HFF-Myc (cell line): ENCODE measurements around the gene VRK2.

ENCODE experiments used
- DNase-seq: peaks from one replicate; pipeline ENCODE4 v3.0.0-alpha.2; 2011; ENCODE audit warnings: low read depth; ENCODE audit errors: extremely low read depth
- H3K4me3 ChIP-seq: replicated peaks from 2 replicates; pipeline ENCODE4 v1.5.1; 2011; ENCODE audit warnings: low read depth, mild to moderate bottlenecking, control low read depth, low read length
- CTCF ChIP-seq: IDR thresholded peaks from 2 replicates; pipeline ENCODE4 v1.5.1; 2012; ENCODE audit warnings: mild to moderate bottlenecking, low read depth, low read length, control low read depth; ENCODE audit errors: missing control alignments

The VRK2 gene

GRCh38 chr2:58046585-58047372 is at the start of gene VRK2:
Gene VRK2 (plus strand): TSS chr2:58046806. CDS start chr2:58048832, 2,026 bp downstream.
- peak within 1 kb of the TSS; percentile 64 for H3K4me3 ChIP-seq
- DNase-seq: peak; percentile 69
- no peak for TF ChIP-seq CTCF

- TF ChIP-seq CTCF: no peak
- no peak overlapping the region for H3K4me3 ChIP-seq
- no peak for DNase-seq
Measured at GRCh38 chr2:58006256-58006951, 40.2 kb upstream of the VRK2 start.

- TF ChIP-seq CTCF: no peak
- no peak for DNase-seq
- H3K4me3 ChIP-seq: no peak overlapping the region
Measured at GRCh38 chr2:58006952-58007284, 39.7 kb upstream of the VRK2 start.

- no peak overlapping the region for H3K4me3 ChIP-seq
- no peak for DNase-seq
- TF ChIP-seq CTCF: no peak
Measured at GRCh38 chr2:58010599-58010998, 36.0 kb upstream of the VRK2 start.

GRCh38 chr2:58019229-58019628 is 27.4 kb upstream of the VRK2 start:
- DNase-seq: no peak
- no peak overlapping the region for H3K4me3 ChIP-seq
- no peak for TF ChIP-seq CTCF

GRCh38 chr2:58025150-58025933 is 21.3 kb upstream of the VRK2 start:
- no peak for TF ChIP-seq CTCF
- DNase-seq: no peak
- H3K4me3 ChIP-seq: no peak overlapping the region
